Stomach (tissue), 4 donors: Measurements from ENCODE around the gene ETS2.

Source experiments
- POLR2A ChIP-seq, 4 donors: fragments of 450-650 bp; IDR thresholded peaks; one replicate each; pipeline ENCODE4 v1.6.1; 2016; ENCODE audit warnings: antibody characterized with exemption in 4 of 4, control low read depth in 2 of 4, mild to moderate bottlenecking in 1 of 4, moderate library complexity in 1 of 4
- POLR2AphosphoS5 ChIP-seq, 3 donors: sonication (generic); formaldehyde crosslinking; IDR thresholded peaks; one replicate each; pipeline ENCODE4 v1.6.1; 2016; ENCODE audit warnings: antibody characterized with exemption in 3 of 3
- TF ChIP-seq, protein P1 (sequence below), 7 experiments: fragments of 450-650 bp in 4 of 7; fragments of 200-600 bp in 3 of 7; sonication (generic) in 3 of 7; IDR thresholded peaks; one replicate each; pipeline ENCODE4 v1.5.1; 2016 to 2019; ENCODE audit warnings: antibody characterized with exemption in 7 of 7, control low read depth in 2 of 7, mild to moderate bottlenecking in 1 of 7

DNA sequence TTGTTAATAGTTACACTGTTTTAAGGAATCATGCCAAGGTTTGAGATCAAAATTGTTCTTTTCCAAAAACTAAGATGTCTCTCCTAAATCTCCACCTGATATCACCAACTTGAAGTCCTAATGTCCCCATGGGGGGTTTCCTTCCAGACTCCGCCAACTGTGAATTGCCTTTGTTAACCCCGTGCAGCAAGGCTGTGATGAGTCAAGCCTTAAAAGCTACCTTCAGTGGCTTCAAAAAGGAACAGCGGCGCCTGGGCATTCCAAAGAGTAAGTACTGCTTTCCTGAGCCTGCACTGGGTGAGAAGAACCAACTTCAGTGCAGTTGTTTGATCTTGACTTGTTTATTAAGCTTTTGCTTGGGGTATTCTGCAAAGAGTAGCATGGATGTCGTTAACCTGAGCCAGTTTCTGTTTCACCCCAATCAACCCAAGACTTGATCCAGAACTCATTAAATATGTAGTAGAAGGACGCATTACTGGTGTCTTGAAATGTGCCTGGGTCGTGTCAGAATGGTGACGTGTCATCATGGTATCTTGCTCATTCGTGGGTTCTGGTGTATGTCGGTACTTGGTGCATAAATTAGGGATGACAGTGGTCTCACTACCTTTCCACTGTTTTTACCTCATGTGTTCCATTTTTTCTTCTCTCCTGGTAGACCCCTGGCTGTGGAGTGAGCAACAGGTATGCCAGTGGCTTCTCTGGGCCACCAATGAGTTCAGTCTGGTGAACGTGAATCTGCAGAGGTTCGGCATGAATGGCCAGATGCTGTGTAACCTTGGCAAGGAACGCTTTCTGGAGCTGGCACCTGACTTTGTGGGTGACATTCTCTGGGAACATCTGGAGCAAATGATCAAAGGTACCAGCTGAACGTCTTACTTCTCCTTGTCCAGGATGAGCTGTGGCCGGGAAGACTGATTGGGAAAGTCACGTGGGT lies 8.7 kb downstream of the ETS2 start:
- TF ChIP-seq, protein P1, sequence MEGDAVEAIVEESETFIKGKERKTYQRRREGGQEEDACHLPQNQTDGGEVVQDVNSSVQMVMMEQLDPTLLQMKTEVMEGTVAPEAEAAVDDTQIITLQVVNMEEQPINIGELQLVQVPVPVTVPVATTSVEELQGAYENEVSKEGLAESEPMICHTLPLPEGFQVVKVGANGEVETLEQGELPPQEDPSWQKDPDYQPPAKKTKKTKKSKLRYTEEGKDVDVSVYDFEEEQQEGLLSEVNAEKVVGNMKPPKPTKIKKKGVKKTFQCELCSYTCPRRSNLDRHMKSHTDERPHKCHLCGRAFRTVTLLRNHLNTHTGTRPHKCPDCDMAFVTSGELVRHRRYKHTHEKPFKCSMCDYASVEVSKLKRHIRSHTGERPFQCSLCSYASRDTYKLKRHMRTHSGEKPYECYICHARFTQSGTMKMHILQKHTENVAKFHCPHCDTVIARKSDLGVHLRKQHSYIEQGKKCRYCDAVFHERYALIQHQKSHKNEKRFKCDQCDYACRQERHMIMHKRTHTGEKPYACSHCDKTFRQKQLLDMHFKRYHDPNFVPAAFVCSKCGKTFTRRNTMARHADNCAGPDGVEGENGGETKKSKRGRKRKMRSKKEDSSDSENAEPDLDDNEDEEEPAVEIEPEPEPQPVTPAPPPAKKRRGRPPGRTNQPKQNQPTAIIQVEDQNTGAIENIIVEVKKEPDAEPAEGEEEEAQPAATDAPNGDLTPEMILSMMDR (IDR thresholded peaks at IDR 0.05), result no peak
- no peak for TF ChIP-seq POLR2A (IDR thresholded peaks at IDR 0.05)
- peak in 1 of 3 donors; percentile 28 for TF ChIP-seq POLR2AphosphoS5 (IDR thresholded peaks at IDR 0.05)
